ENCODE measurements around the gene MYL5.
"Not testable (repeated sequence)": the region's sequence is repeated elsewhere in the genome, so short reads cannot be mapped to it uniquely, and the experiment has no call there.

MYL5 gene

GRCh38 chr4:688854-689681 is 14.7 kb downstream of the MYL5 start, which contains the start of gene SLC49A3:
TSS of gene SLC49A3 (minus strand) at chr4:689151. CDS start at chr4:689127, 24 bp downstream.
- TF ChIP-seq, protein P1, sequence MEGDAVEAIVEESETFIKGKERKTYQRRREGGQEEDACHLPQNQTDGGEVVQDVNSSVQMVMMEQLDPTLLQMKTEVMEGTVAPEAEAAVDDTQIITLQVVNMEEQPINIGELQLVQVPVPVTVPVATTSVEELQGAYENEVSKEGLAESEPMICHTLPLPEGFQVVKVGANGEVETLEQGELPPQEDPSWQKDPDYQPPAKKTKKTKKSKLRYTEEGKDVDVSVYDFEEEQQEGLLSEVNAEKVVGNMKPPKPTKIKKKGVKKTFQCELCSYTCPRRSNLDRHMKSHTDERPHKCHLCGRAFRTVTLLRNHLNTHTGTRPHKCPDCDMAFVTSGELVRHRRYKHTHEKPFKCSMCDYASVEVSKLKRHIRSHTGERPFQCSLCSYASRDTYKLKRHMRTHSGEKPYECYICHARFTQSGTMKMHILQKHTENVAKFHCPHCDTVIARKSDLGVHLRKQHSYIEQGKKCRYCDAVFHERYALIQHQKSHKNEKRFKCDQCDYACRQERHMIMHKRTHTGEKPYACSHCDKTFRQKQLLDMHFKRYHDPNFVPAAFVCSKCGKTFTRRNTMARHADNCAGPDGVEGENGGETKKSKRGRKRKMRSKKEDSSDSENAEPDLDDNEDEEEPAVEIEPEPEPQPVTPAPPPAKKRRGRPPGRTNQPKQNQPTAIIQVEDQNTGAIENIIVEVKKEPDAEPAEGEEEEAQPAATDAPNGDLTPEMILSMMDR (IDR thresholded peaks at IDR 0.05; ENCODE audit: low read depth, low read length) = no peak
- peak within 1 kb of the TSS; percentile 37 to 47 for H3K4me3 ChIP-seq (replicated peaks in 1 of 2; ENCODE audit: low read depth in 2 of 2, low read length in 2 of 2)
- no peak for DNase-seq (ENCODE audit: low read depth in 2 of 2)

DNA sequence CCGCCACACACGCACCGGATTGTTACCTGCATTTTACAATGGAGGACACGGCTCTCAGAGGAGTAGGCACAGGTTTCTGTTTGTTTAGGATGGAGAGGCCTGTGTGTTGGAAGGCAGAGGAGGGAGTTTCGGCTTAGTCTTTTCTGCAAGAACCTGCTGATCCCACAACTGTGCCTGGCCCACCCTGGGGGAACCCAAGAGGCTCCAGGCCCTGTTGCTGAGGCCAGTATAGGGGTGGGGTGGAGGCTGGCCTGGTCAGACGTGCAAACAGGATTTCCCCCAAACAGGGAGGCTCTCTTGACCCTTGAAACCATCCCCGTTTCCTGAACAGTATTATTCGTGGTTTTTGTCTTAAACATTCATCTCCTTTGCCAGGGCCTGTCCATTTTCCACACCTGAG is 15.4 kb downstream of the MYL5 start:
- no peak for DNase-seq (ENCODE audit: low read depth in 2 of 2)
- TF ChIP-seq, protein P1 (IDR thresholded peaks at IDR 0.05; ENCODE audit: low read depth, low read length) = no peak
- H3K4me3 ChIP-seq (replicated peaks in 1 of 2; ENCODE audit: low read depth in 2 of 2, low read length in 2 of 2) = no peak overlapping the region

DNA sequence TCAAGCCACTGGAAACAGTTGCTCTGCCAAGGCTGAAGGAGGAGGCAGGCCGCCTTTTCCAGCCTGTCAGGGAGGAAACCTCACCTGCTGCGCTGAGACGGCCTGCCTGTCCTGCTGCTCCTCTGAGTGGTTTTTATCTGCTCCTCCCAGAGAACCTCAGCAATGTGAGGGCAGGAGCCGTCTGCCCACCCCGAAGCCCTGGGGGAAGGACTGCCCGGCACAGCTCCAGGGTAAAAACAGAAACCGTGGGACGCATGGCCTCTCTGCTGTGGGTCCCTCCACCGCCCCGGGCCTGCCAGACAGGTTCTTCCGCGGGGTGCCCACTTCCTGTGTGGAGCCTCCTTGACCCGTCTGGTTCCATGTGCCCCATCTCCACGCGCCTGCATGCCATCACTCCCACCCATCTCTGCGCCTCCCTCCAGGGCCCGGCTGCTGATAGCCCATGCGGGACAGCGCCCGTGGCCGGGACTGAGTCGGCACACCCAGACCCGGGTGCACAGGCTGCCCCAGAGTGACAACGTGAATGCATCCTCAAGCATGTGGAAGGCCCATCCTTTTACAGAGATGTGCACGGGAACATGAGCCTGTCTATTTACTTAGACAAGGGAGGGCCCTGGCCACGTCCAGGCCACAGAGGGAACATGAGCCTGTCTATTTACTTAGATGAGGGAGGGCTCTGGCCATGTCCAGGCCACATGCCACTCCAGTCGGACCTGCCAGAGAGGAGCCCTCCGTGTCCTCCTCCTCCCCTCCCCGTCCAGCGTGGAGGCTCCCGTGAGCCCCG is 18.6 kb downstream of the MYL5 start:
- DNase-seq (ENCODE audit: low read depth in 2 of 2) = no peak
- H3K4me3 ChIP-seq (replicated peaks in 1 of 2; ENCODE audit: low read depth in 2 of 2, low read length in 2 of 2) = no peak overlapping the region
- TF ChIP-seq, protein P1 (IDR thresholded peaks at IDR 0.05; ENCODE audit: low read depth, low read length) = no peak

- DNase-seq (ENCODE audit: low read depth in 2 of 2); H3K4me3 ChIP-seq (replicated peaks in 1 of 2; ENCODE audit: low read depth in 2 of 2, low read length in 2 of 2): not testable (repeated sequence)
These were observed 20.1 kb downstream of the MYL5 start for GRCh38 chr4:694341-694940.

DNA sequence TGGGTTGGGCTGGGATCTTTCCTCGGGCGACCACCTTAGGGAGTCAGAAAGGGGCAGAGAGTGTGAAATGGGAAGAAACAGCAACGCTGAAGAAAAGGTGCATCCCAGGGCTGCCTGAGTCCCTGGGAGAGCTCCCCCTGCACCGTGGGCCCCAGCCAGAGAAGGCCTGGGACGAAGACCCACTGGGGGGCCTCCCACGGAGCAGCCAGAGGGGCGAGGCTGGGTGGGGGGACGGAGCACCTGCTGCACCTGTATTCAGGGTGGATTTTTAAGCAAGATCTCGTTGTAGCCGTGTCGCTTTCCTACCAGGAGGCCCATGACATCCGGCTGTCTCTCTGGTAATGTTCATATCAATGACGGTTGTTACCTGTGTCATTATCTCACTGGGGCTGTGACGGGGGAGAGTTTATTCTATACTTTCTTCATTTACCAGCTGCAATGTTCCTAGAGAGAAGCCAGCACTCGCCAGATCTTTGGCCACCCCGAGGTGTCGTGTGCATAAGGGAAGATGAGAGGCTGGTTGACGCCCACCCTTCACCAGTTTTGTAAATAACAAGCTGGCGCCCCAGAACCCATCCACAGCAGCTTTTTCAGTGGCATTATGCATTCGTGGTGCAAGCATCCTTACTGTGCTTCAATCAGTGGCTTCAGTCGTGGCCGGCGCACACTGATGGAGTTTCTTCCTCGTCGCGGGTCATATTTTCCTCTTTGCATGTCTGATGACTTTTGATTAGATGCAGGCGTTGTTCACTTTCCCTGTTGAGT is 25.7 kb downstream of the MYL5 start:
- TF ChIP-seq, protein P1 (IDR thresholded peaks at IDR 0.05; ENCODE audit: low read depth, low read length) = no peak
- DNase-seq (ENCODE audit: low read depth in 2 of 2) = no peak
- H3K4me3 ChIP-seq (replicated peaks in 1 of 2; ENCODE audit: low read depth in 2 of 2, low read length in 2 of 2) = peak overlapping the region in 1 of 2 donors; percentile 21

GRCh38 chr4:700587-701264 is 26.4 kb downstream of the MYL5 start:
- TF ChIP-seq, protein P1 (IDR thresholded peaks at IDR 0.05; ENCODE audit: low read depth, low read length) = no peak
- no peak for DNase-seq (ENCODE audit: low read depth in 2 of 2)
- no peak overlapping the region for H3K4me3 ChIP-seq (replicated peaks in 1 of 2; ENCODE audit: low read depth in 2 of 2, low read length in 2 of 2)
